NCI-H526 treated with DMSO at 0.1 percent for 48 hours (cell line): Measurements from ENCODE around the gene FGD2.

Experiments used
- DNase-seq: peaks from one replicate; lab custom pipeline; 2025; lab: John Stamatoyannopoulos, UW

FGD2 gene

DNA sequence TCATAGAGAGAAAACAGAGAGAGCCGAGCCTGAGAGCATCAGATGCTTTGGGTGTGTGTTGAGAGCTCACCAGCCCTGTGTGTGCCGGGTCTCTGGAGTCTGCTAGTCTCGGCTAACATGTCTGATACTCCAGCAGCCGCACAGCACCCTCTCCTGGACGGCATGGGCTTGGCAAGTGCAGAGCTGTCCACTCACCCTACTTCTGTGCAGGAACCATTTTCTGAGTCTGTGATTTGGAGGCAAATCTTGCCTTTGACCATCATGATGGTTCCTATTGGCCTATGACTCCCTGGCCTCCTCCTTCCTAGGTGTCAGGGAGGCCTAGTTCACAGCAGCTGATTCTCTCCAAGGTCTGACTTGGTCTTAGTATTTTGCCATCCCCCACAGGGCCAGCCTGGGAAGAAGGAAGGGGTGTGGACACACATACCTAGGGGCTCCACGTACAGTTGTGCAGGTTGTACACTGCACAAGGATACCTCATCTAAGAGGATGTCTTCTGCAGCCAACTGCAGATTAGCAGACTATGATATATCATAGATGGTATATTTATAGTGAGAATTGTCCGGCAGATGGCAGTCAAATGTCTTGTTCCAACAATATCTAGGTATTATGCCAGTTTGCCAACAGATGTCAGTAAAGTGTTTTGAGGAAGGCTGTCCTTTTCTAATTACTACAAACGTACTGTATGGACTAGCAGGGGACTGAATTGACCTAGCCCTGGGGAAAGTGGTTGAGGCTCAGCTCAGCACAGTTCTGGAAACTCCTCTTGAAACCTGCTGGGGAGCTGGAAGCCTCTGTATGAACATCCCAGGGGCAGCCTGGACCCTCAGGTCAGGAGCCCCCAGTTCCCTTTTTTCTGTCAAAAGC lies 13.0 kb downstream of the FGD2 start:
- peak; percentile 86 for DNase-seq

GRCh38 chr6:37019065-37019450 lies 13.6 kb downstream of the FGD2 start:
- DNase-seq, result no peak

DNA sequence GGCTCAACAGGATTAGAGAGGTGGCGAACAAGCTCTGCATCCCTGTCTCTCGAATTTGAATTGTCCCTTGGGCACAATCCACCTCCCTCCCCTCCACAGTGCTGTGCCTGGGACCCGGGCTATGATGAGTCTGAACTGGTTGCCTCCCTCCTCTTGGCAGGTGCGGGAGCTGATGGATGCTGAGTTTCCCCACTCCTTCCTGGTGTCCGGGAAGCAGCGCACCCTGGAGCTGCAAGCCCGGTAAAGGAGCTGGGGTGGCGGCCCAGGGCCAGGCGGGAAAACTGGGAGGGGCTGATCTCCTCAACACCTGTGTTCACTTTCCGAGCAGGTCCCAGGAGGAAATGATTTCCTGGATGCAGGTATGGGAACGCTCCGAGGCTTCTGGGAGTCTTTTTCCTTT lies 14.9 kb downstream of the FGD2 start:
- peak; percentile 78 for DNase-seq

DNA sequence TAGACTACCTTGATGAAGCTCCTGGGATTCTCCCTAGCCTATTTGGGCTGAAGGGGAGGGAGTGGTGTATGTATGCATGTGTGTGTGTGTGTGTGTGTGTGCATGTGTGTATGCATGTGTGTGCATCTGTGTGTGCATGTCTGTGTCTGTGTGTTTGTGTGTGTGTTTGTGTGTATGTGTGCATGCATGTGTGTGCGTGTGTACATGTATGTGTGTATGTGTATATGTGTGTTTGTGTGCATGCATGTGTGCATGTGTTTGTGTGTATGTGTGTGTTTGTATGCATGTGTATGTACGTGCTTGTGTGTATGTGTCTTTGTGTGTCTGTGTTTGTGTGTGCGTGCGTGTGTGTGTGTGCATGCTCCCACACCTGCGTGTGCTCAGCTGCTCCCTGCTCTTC lies 15.4 kb downstream of the FGD2 start:
- DNase-seq, result no peak

- no peak for DNase-seq
Measured at GRCh38 chr6:37021356-37022129, 16.1 kb downstream of the FGD2 start.

DNA sequence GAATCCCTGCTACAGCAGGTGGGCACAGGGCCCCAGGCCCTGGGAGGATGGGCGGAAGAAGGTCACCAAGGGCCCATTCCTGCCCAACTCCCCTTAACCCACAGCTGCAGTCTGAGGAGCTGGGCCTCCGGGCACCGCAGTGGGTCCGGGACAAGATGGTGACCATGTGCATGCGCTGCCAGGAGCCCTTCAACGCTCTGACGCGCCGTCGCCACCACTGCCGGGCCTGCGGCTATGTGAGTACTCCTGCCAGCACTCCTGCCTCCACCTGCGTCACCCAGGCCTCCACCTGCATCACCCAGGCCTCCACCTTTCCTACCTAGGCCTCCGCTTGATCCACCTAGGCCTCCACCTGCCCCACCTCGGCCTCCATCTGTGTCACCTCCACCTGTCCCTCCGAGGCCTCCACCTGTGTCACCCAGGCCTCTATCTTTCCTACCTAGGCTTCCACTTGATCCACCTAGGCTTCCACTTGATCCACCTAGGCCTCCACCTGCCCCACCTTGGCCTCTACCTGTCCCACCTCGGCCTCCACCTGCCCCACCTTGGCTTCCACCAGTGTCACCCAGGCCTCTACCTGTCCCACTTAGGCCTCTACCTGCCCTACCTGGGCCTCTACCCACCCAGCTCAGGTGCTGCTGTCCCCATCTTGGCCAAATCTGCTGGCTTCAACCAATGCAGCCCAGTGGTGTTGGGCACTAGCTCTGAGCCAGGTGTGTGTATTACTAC lies 16.8 kb downstream of the FGD2 start:
- no peak for DNase-seq

DNA sequence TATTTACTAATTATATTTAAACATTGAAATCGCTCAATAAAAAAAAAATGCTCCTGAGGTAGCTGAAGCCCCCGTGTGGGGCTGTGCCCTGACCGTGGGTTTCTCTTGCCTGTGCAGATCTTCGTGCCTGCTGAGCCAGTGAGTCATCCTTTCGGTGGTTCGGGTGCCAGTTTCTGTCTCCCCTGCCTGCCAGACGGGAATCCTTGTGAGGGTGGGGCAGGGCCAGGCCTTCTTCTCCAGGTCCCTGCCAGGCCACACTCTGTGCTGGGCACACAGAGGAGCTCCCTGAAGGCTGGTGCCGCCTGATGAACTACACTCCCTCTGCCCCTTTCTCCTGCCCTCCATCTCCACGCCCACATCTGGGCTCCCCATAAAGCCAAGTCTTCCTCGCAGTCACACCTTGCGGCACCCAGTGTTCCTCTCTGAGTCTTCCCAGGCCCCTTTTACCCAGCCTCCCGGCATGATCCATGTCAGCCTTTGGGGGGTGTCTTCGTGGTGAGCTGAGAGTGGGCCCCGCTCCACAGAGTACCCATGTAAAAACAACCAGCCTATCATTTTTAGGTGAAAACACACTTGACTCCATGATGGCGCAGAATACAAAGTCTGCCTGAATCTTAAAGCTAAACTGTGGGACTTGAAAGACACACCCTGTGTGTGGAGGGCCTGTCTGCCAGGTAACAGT lies 19.3 kb downstream of the FGD2 start:
- no peak for DNase-seq

- DNase-seq, result no peak
Measured at GRCh38 chr6:37025621-37026466, 20.4 kb downstream of the FGD2 start.

GRCh38 chr6:37027036-37027720 lies 21.7 kb downstream of the FGD2 start:
- no peak for DNase-seq

GRCh38 chr6:37027811-37028469 lies 22.5 kb downstream of the FGD2 start:
- DNase-seq, result no peak

GRCh38 chr6:37029249-37029971 lies 24.0 kb downstream of the FGD2 start:
- no peak for DNase-seq

DNA sequence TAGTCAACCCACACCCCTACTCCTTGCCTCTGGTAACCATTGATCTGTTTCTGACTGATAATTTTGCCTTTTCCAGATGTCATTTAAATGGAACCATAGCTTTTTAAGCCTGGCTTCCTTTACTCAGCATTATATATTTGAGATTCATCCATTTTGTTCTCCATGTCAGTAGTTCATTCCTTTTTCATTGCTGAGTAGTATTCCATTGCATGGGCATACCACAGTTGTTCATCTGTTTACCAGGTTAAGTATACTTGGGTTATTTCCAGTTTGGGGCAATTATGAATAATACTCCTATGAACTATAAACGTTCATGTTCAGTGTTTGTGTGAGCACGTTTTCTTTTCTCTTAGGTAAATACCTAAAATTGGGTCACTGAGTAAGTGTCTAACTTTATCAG lies 25.1 kb downstream of the FGD2 start:
- no peak for DNase-seq

- no peak for DNase-seq
Measured at GRCh38 chr6:37032239-37032638, 26.8 kb downstream of the FGD2 start.

GRCh38 chr6:37033255-37033654 lies 27.8 kb downstream of the FGD2 start:
- no peak for DNase-seq

- DNase-seq, result no peak
Measured at GRCh38 chr6:37033819-37034795, 28.7 kb downstream of the FGD2 start.

DNA sequence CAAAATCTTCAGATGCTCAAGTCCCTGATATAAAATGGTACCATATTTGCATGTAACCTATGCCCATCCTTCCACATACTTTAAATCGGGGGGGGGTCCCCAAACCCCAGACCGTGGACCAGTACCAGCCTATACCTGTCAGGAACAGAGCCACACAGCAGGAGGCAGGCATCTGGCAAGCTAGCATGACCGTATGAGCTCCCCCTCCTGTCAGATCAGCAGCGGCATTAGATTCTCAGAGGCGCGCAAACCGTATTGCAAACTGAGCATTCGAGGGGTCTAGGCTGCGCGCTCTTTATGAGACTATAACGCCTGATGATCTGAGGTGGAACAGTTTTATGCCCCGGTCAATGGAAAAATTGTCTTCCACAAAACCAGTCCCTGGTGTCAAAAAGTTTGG lies 30.7 kb downstream of the FGD2 start:
- DNase-seq, result no peak

DNA sequence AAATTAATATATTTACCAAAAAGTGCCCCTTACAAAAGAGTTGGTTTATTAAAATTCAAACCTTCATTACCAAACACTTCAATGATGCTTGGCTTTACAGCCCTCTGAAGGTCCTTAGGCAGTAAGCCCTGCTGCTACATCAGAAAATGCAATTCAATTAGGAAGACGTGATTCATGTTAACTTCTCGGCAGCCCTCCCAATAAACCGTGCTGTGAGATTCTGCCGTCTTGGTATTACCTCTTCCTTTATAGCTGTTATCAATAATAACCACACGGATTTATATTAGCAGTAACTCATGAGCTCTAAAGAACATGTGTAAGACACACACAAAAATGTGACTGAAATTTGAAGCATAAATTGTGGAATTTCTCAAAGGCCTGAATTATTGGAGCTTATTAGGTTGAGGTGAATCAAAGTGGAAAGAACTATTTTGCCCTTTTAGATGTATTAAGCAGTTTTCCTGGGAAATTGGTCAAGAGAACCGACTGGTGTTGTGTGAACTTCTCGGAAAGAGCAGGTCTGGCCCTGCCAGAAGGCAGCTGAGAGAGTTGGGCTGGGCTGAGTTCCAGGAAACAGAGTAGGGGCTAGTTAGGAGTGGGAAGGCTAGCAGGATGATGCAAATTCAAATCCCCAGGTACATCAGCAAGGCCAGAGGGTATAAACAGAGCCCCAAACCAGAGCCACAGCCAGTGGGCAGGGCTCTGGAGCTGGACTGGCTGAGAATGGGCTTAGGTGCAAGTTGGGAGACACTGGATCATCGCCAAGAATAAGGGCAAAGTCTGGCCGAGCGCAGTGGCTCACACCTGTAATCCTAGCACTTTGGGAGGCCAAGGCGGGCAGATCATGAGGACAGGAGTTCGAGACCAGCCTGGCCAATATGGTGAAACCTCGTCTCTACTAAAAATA lies 33.1 kb downstream of the FGD2 start:
- no peak for DNase-seq
